Measurements from ENCODE around the gene SDR42E2. TPM values are rescaled to one million over a fixed set of nuclear protein-coding genes. Genes with fewer than 3 reads are reported as not detected.
A peak's percentile ranks its signal among the peaks of the same experiment; 100 is the strongest.
"Not testable (repeated sequence)": the region's sequence is repeated elsewhere in the genome, so short reads cannot be mapped to it uniquely, and the experiment has no call there.

SDR42E2 gene
- total RNA-seq, 2 experiments from 2014 or later, result 0.29 TPM; not detected in 1

GRCh38 chr16:22216191-22216831 is 54.0 kb downstream of the SDR42E2 start:
- TF ChIP-seq EZH2phosphoT487 (IDR thresholded peaks at IDR 0.05; ENCODE audit: borderline replicate concordance, low read depth, low read length), result no peak
- TF ChIP-seq CTCF (conservative IDR thresholded peaks at IDR 0.05; ENCODE audit: low read length), result no peak
- ChIA-PET POLR2A (interaction anchor here (0.6 to 1.4 kb wide), 5 partner anchors 8 to 22 kb away, joined by 3 to 6 read pairs (median 4); no protein-coding TSS in a partner anchor), CTCF (ENCODE audit: unreplicated experiment) (interaction anchor here (0.5 to 0.6 kb wide), 2 partner anchors 25 to 1060 kb away, joined by 3 read pairs; no protein-coding TSS in a partner anchor)
- Histone ChIP-seq H3K4me1 (ENCODE audit: insufficient read depth, low read length, poor library complexity, severe bottlenecking) (peaks cover 39% of the 10 kb centered on the region), H3K4me2 (ENCODE audit: low read length) (peak overlapping the region; percentile 48), H3K36me3 (ENCODE audit: insufficient read depth, low read length) (peaks cover 74% of the 10 kb centered on the region), H3K79me2 (ENCODE audit: insufficient read depth, low read depth, low read length) (peaks cover 23% of the 10 kb centered on the region; the same call in 1 of the 2 replicates), H3K4me3 (ENCODE audit: low read depth, low read length, poor library complexity, severe bottlenecking) (peak overlapping the region; percentile 2), H3K27ac (ENCODE audit: low read depth, low read length, poor library complexity, severe bottlenecking) (peak overlapping the region; percentile 69), H4K20me1 (ENCODE audit: insufficient read depth, low read length) (no peaks in the 10 kb centered on the region), H2AFZ (ENCODE audit: low read length) (no peak overlapping the region), H3K9me3 (ENCODE audit: low read length) (peaks cover 3% of the 10 kb centered on the region), H3K9me2 (ENCODE audit: insufficient read depth, low read length) (no peaks in the 10 kb centered on the region)
- intact Hi-C loops (cut with micrococcal nuclease; ENCODE audit: unreplicated experiment), result no loop called here
- DNase-seq (ENCODE audit: low spot score), result peak; percentile 65
- BruUV-seq (replicated peaks), result no TSS peak

GRCh38 chr16:22216832-22217225 is 54.5 kb downstream of the SDR42E2 start:
- POLR2A ChIA-PET, result interaction anchor here (1.0 to 1.1 kb wide), 3 partner anchors 9 to 23 kb away, joined by 3 to 4 read pairs (median 4); no protein-coding TSS in a partner anchor
- Histone ChIP-seq H3K36me3 (ENCODE audit: insufficient read depth, low read length) (peaks cover 69% of the 10 kb centered on the region), H3K4me1 (ENCODE audit: insufficient read depth, low read length, poor library complexity, severe bottlenecking) (peaks cover 39% of the 10 kb centered on the region), H3K79me2 (ENCODE audit: insufficient read depth, low read depth, low read length) (peaks cover 18% of the 10 kb centered on the region; the same call in 1 of the 2 replicates), H3K27ac (ENCODE audit: low read depth, low read length, poor library complexity, severe bottlenecking) (peak overlapping the region; percentile 69)
- BruUV-seq (replicated peaks); H3K4me3 ChIP-seq (ENCODE audit: low read depth, low read length, poor library complexity, severe bottlenecking); H2AFZ ChIP-seq (ENCODE audit: low read length); H3K9me2 ChIP-seq (ENCODE audit: insufficient read depth, low read length); intact Hi-C loops (cut with micrococcal nuclease; ENCODE audit: unreplicated experiment); DNase-seq (ENCODE audit: low spot score); H3K4me2 ChIP-seq (ENCODE audit: low read length); CTCF ChIA-PET (ENCODE audit: unreplicated experiment); H3K9me3 ChIP-seq (ENCODE audit: low read length); H4K20me1 ChIP-seq (ENCODE audit: insufficient read depth, low read length): not testable (repeated sequence)

DNA sequence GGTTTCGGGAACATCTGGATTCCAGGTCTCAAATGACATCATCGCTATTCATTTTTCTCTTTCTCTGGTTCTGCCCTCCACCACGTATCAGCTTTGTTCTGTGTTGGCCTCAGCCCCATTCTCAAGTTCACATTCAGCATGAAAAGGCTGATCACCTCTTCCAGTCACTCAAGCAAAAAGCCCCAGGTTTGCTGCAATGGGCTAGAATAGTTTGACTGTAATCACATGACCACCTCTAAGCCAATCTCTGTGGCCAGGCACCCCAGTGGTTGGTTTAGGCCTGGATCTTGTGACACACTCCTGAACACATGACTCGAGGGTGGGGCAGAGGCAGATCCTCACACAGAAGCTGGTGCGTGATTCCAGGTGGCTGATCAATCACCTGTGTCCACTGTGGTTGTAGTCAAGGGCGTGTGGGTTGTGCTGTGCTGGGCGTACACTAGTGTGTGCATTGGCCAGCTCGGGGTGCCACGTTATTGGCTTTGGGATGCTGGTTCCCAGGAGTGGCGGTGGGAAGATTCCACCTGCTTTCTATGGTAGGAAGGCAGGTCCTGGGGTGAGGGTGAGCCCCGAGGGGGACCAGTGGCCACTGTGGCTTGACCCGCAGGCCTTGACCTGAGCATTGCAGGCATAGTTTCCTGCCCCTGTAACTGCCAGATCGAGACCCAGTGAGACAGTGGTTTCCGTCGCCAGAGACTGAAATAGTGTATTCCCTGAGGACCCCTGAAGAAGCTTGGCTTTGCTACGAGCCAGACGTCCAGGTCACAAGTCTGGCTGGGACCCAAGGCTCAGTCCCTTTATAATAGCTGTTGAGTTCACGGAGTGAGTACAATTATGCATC is 55.8 kb downstream of the SDR42E2 start:
- H2AFZ ChIP-seq (ENCODE audit: low read length), result no peak overlapping the region
- H3K9me3 ChIP-seq (ENCODE audit: low read length), result no peaks in the 10 kb centered on the region
- peaks cover 59% of the 10 kb centered on the region for H3K36me3 ChIP-seq (ENCODE audit: insufficient read depth, low read length)
- intact Hi-C loops (cut with micrococcal nuclease; ENCODE audit: unreplicated experiment), result no loop called here
- H3K9me2 ChIP-seq (ENCODE audit: insufficient read depth, low read length), result no peaks in the 10 kb centered on the region
- ChIA-PET CTCF (ENCODE audit: unreplicated experiment) (no interaction called here), POLR2A (interaction anchor here (0.6 to 1.5 kb wide), 2 partner anchors 78 to 737 kb away, joined by 5 to 8 read pairs; no protein-coding TSS in a partner anchor)
- H3K79me2 ChIP-seq (ENCODE audit: insufficient read depth, low read depth, low read length), result peaks cover 15% of the 10 kb centered on the region; the same call in 1 of the 2 replicates
- peak; percentile 38 for DNase-seq (ENCODE audit: low spot score)
- no peaks in the 10 kb centered on the region for H4K20me1 ChIP-seq (ENCODE audit: insufficient read depth, low read length)
- H3K4me1 ChIP-seq (ENCODE audit: insufficient read depth, low read length, poor library complexity, severe bottlenecking), result peaks cover 39% of the 10 kb centered on the region
- H3K4me2 ChIP-seq (ENCODE audit: low read length), result peak overlapping the region; percentile 15; the same call in 1 of the 2 replicates
- BruUV-seq (replicated peaks), result no TSS peak
- no peak overlapping the region for H3K27ac ChIP-seq (ENCODE audit: low read depth, low read length, poor library complexity, severe bottlenecking)
- no peak overlapping the region for H3K4me3 ChIP-seq (ENCODE audit: low read depth, low read length, poor library complexity, severe bottlenecking)
- no peak for TF ChIP-seq EZH2phosphoT487 (IDR thresholded peaks at IDR 0.05; ENCODE audit: borderline replicate concordance, low read depth, low read length)
- no peak for TF ChIP-seq CTCF (conservative IDR thresholded peaks at IDR 0.05; ENCODE audit: low read length)
